Activated T-cell treated with anti-CD3 and anti-CD28 coated beads for 24 hours (primary cell): ENCODE measurements around the gene ZFPM1.

Source experiments
- DNase-seq: peaks from one replicate; pipeline ENCODE4 v3.0.0-alpha.2; 2020; ENCODE audit warnings: low read depth

ZFPM1 gene

GRCh38 chr16:88434353-88434690 lies 18.8 kb upstream of the ZFPM1 start:
- DNase-seq = no peak

- DNase-seq = no peak
Measured at GRCh38 chr16:88434746-88435145, 18.3 kb upstream of the ZFPM1 start.

GRCh38 chr16:88435437-88436355 lies 17.4 kb upstream of the ZFPM1 start:
- DNase-seq = no peak

GRCh38 chr16:88436796-88437195 lies 16.3 kb upstream of the ZFPM1 start:
- no peak for DNase-seq

GRCh38 chr16:88437367-88437964 lies 15.6 kb upstream of the ZFPM1 start:
- peak; percentile 50 for DNase-seq

- DNase-seq = no peak
Measured at GRCh38 chr16:88438084-88438870, 14.8 kb upstream of the ZFPM1 start.

- DNase-seq = no peak
Measured at GRCh38 chr16:88439016-88439415, 14.1 kb upstream of the ZFPM1 start.

- DNase-seq = no peak
Measured at GRCh38 chr16:88439706-88440105, 13.4 kb upstream of the ZFPM1 start.

GRCh38 chr16:88440111-88440510 lies 13.0 kb upstream of the ZFPM1 start:
- DNase-seq = no peak

- no peak for DNase-seq
Measured at GRCh38 chr16:88440686-88441405, 12.2 kb upstream of the ZFPM1 start.

- DNase-seq = no peak
Measured at GRCh38 chr16:88441460-88441859, 11.6 kb upstream of the ZFPM1 start.

- no peak for DNase-seq
Measured at GRCh38 chr16:88442383-88442726, 10.7 kb upstream of the ZFPM1 start.

- DNase-seq = peak; percentile 66
Measured at GRCh38 chr16:88442727-88443576, 10.1 kb upstream of the ZFPM1 start.

GRCh38 chr16:88444826-88445582 lies 8.1 kb upstream of the ZFPM1 start:
- DNase-seq = no peak

GRCh38 chr16:88445583-88445960 lies 7.5 kb upstream of the ZFPM1 start:
- no peak for DNase-seq

- DNase-seq = no peak
Measured at GRCh38 chr16:88446061-88446460, 7.0 kb upstream of the ZFPM1 start.

GRCh38 chr16:88446736-88447135 lies 6.3 kb upstream of the ZFPM1 start:
- no peak for DNase-seq

GRCh38 chr16:88447881-88448280 lies 5.2 kb upstream of the ZFPM1 start:
- DNase-seq = no peak

GRCh38 chr16:88448461-88449266 lies 4.4 kb upstream of the ZFPM1 start:
- DNase-seq = no peak

- DNase-seq = no peak
Measured at GRCh38 chr16:88449267-88449561, 3.9 kb upstream of the ZFPM1 start.
